SHP77 (cell line): Measurements from ENCODE around the gene GLYR1.
A peak's percentile ranks its signal among the peaks of the same experiment; 100 is the strongest.

Experiments used
- DNase-seq, 2 experiments: peaks; one replicate each; lab custom pipeline; 2025; lab: John Stamatoyannopoulos, UW

The GLYR1 gene

GRCh38 chr16:4806280-4806679 lies 40.8 kb downstream of the GLYR1 start:
- no peak for DNase-seq

- DNase-seq = no peak
Measured at GRCh38 chr16:4805231-4805630, 41.9 kb downstream of the GLYR1 start.

GRCh38 chr16:4803898-4804762 lies 43.0 kb downstream of the GLYR1 start:
- no peak for DNase-seq

- DNase-seq = no peak
Measured at GRCh38 chr16:4803401-4803844, 43.7 kb downstream of the GLYR1 start.

GRCh38 chr16:4802659-4803287 lies 44.3 kb downstream of the GLYR1 start:
- DNase-seq = peak; percentile 83 to 92

- DNase-seq = peak; percentile 69 to 87
Measured at GRCh38 chr16:4801962-4802658, 45.0 kb downstream of the GLYR1 start, which contains the start of gene ROGDI. ROGDI (minus strand) TSS chr16:4802633; CDS start chr16:4802571, 62 bp downstream.

- DNase-seq = no peak
Measured at GRCh38 chr16:4801051-4801961, 45.8 kb downstream of the GLYR1 start.

- peak; percentile 57 to 84 for DNase-seq
Measured at GRCh38 chr16:4800290-4801041, 46.6 kb downstream of the GLYR1 start.

GRCh38 chr16:4799171-4799855 lies 47.8 kb downstream of the GLYR1 start:
- DNase-seq = no peak

GRCh38 chr16:4798456-4798855 lies 48.6 kb downstream of the GLYR1 start:
- DNase-seq = no peak

GRCh38 chr16:4797805-4798252 lies 49.3 kb downstream of the GLYR1 start:
- DNase-seq = no peak

GRCh38 chr16:4796982-4797804 lies 49.9 kb downstream of the GLYR1 start:
- no peak for DNase-seq

GRCh38 chr16:4795828-4796572 lies 51.1 kb downstream of the GLYR1 start:
- DNase-seq = no peak

- peak; percentile 68 to 70 for DNase-seq
Measured at GRCh38 chr16:4795181-4795827, 51.8 kb downstream of the GLYR1 start, which contains the start of gene SMIM22. SMIM22 (plus strand) TSS chr16:4795369; CDS start chr16:4795735, 366 bp downstream.

- no peak for DNase-seq
Measured at GRCh38 chr16:4792951-4793513, 54.1 kb downstream of the GLYR1 start.

GRCh38 chr16:4790871-4791270 lies 56.2 kb downstream of the GLYR1 start:
- no peak for DNase-seq

GRCh38 chr16:4790261-4790660 lies 56.8 kb downstream of the GLYR1 start:
- no peak for DNase-seq
